Activated naive CD4-positive, alpha-beta T cell (primary cell): ENCODE measurements around the gene SFPQ.
"Not testable (repeated sequence)": the region's sequence is repeated elsewhere in the genome, so short reads cannot be mapped to it uniquely, and the experiment has no call there.

Source experiments
- DNase-seq, 4 experiments: peaks; one replicate each; lab custom pipeline; 2025; lab: John Stamatoyannopoulos, UW

The SFPQ gene

GRCh38 chr1:35188578-35189392, 4.2 kb downstream of the SFPQ start:
- DNase-seq, result no peak

GRCh38 chr1:35187816-35188342, 5.1 kb downstream of the SFPQ start:
- DNase-seq, result no peak

GRCh38 chr1:35186239-35186638, 6.7 kb downstream of the SFPQ start:
- DNase-seq, result no peak

GRCh38 chr1:35185200-35185599, 7.7 kb downstream of the SFPQ start:
- no peak for DNase-seq

GRCh38 chr1:35184495-35185199, 8.3 kb downstream of the SFPQ start:
- DNase-seq, result no peak

- no peak for DNase-seq
Observed at GRCh38 chr1:35181790-35182455, 11.0 kb downstream of the SFPQ start.

GRCh38 chr1:35180776-35181374, 12.1 kb downstream of the SFPQ start:
- no peak for DNase-seq

GRCh38 chr1:35179908-35180307, 13.0 kb downstream of the SFPQ start:
- no peak for DNase-seq

GRCh38 chr1:35178874-35179380, 14.0 kb downstream of the SFPQ start:
- no peak for DNase-seq

- no peak for DNase-seq
Observed at GRCh38 chr1:35178295-35178695, 14.7 kb downstream of the SFPQ start.

GRCh38 chr1:35177237-35177786, 15.6 kb downstream of the SFPQ start:
- no peak for DNase-seq

GRCh38 chr1:35175602-35176001, 17.3 kb downstream of the SFPQ start:
- DNase-seq, result no peak

GRCh38 chr1:35175098-35175576, 17.8 kb downstream of the SFPQ start:
- no peak for DNase-seq

GRCh38 chr1:35173909-35174540, 18.9 kb downstream of the SFPQ start:
- no peak for DNase-seq

- no peak for DNase-seq
Observed at GRCh38 chr1:35173491-35173890, 19.5 kb downstream of the SFPQ start.

GRCh38 chr1:35172022-35172421, 20.9 kb downstream of the SFPQ start:
- DNase-seq, result no peak

GRCh38 chr1:35171579-35171978, 21.4 kb downstream of the SFPQ start:
- DNase-seq, result no peak

GRCh38 chr1:35164893-35165292, 28.1 kb downstream of the SFPQ start:
- no peak for DNase-seq

GRCh38 chr1:35151220-35151619, 41.7 kb downstream of the SFPQ start:
- DNase-seq, result no peak

GRCh38 chr1:35145892-35146549, 46.9 kb downstream of the SFPQ start:
- not testable (repeated sequence) for DNase-seq
